Measurements from ENCODE around the gene CDC42EP1. TPM values are rescaled to one million over a fixed set of nuclear protein-coding genes. Genes with fewer than 3 reads are reported as not detected.

The CDC42EP1 gene
- total RNA-seq, 1 experiment from 2014 or later, result 62.5 TPM

DNA sequence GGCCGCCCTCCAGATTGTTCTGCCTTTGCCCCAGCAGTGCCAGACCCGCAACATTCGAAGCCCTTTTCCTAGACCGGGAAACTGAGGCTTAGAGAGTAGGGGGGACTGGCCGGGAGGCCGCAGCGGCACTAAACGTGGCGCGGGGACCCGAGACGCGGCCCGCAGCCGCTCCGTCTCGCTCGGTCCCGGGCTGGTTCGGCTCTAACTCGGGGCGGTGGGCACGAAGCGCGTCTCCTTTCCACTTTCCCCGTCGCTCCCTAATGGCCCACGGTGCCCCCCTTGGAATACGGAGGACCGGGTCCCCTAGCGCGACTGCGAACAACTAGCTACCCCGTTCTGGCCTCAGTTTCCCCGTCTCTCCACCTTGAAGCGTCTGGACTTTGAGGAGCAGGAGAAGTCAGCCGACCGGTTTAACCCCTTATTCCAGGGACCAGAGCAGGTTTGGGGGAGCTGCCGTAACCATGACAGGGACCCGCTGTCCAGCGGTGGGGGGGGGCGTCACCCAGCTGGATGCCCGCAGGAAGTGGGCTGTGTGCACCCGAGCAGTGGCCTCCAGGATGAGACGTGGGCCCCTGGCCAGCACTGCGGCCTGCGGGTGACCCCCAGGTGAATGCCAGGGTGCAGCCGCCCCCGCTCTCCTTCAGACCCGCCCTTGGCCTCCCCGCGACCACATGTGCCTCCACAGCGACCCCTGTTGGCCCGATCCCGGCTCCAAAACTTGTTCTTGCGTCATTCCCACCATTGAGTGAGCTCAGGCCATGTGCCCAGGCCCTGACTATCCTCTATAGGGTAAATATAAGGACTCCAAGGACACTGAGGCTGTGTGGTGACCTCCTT is 1.1 kb downstream of the CDC42EP1 start:
- TF ChIP-seq SIN3A (IDR thresholded peaks at IDR 0.05; ENCODE audit: borderline replicate concordance, insufficient read depth, low read depth, low read length), result 0 out of 2 replicates have a peak, but pooled peaks have one; percentile 42
- no peak for TF ChIP-seq TCF7L2 (IDR thresholded peaks at IDR 0.05; ENCODE audit: low read depth, low read length)
- 0 out of 2 replicates have a peak, but pooled peaks have one; percentile 42 for TF ChIP-seq POLR2AphosphoS5 (IDR thresholded peaks at IDR 0.05; ENCODE audit: low read depth, low read length)
- TF ChIP-seq, protein P1, sequence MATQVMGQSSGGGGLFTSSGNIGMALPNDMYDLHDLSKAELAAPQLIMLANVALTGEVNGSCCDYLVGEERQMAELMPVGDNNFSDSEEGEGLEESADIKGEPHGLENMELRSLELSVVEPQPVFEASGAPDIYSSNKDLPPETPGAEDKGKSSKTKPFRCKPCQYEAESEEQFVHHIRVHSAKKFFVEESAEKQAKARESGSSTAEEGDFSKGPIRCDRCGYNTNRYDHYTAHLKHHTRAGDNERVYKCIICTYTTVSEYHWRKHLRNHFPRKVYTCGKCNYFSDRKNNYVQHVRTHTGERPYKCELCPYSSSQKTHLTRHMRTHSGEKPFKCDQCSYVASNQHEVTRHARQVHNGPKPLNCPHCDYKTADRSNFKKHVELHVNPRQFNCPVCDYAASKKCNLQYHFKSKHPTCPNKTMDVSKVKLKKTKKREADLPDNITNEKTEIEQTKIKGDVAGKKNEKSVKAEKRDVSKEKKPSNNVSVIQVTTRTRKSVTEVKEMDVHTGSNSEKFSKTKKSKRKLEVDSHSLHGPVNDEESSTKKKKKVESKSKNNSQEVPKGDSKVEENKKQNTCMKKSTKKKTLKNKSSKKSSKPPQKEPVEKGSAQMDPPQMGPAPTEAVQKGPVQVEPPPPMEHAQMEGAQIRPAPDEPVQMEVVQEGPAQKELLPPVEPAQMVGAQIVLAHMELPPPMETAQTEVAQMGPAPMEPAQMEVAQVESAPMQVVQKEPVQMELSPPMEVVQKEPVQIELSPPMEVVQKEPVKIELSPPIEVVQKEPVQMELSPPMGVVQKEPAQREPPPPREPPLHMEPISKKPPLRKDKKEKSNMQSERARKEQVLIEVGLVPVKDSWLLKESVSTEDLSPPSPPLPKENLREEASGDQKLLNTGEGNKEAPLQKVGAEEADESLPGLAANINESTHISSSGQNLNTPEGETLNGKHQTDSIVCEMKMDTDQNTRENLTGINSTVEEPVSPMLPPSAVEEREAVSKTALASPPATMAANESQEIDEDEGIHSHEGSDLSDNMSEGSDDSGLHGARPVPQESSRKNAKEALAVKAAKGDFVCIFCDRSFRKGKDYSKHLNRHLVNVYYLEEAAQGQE (IDR thresholded peaks at IDR 0.05; ENCODE audit: insufficient read depth in 1 of 2, low read depth in 2 of 2, low read length in 1 of 2), result no peak
- TF ChIP-seq, protein P2, sequence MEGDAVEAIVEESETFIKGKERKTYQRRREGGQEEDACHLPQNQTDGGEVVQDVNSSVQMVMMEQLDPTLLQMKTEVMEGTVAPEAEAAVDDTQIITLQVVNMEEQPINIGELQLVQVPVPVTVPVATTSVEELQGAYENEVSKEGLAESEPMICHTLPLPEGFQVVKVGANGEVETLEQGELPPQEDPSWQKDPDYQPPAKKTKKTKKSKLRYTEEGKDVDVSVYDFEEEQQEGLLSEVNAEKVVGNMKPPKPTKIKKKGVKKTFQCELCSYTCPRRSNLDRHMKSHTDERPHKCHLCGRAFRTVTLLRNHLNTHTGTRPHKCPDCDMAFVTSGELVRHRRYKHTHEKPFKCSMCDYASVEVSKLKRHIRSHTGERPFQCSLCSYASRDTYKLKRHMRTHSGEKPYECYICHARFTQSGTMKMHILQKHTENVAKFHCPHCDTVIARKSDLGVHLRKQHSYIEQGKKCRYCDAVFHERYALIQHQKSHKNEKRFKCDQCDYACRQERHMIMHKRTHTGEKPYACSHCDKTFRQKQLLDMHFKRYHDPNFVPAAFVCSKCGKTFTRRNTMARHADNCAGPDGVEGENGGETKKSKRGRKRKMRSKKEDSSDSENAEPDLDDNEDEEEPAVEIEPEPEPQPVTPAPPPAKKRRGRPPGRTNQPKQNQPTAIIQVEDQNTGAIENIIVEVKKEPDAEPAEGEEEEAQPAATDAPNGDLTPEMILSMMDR (IDR thresholded peaks at IDR 0.05), result peak; percentile 86; the same call in 1 of the 2 replicates
- Histone ChIP-seq H3K27ac (ENCODE audit: low read length) (peak overlapping the region; percentile 84), H3K27me3 (ENCODE audit: control insufficient read depth, insufficient read depth, low read length) (no peaks in the 10 kb centered on the region), H3K36me3 (ENCODE audit: control insufficient read depth, insufficient read depth, low read length) (no peaks in the 10 kb centered on the region; the same call in 1 of the 2 replicates), H3K4me3 (ENCODE audit: low read depth in 2 of 2, low read length in 2 of 2) (peak overlapping the region; percentile 68 to 77), H3K4me1 (ENCODE audit: control insufficient read depth, insufficient read depth, low read length) (peaks cover 32% of the 10 kb centered on the region), H3K9me3 (ENCODE audit: control insufficient read depth, insufficient read depth, low read depth, low read length) (no peaks in the 10 kb centered on the region)
- no TSS peak for BruUV-seq (replicated peaks)
- ChIA-PET CTCF (interaction anchor here (0.5 to 1.6 kb wide), 6 partner anchors 12 to 318 kb away, joined by 3 to 14 read pairs (median 3); no protein-coding TSS in a partner anchor), POLR2A (interaction anchor here (0.8 to 1.0 kb wide), 2 partner anchors 15 kb away, joined by 3 read pairs; no protein-coding TSS in a partner anchor)
- in situ Hi-C loops (cut with HindIII; ENCODE audit: low pct_unique_long_range_greater_than_20kb, low sequenced_read_pairs) (no loop called here), intact Hi-C loops (cut with micrococcal nuclease; ENCODE audit: unreplicated experiment) (no loop called here)
- DNase-seq (ENCODE audit: low read depth, low spot score), result no peak
- peak; percentile 66 for ATAC-seq

DNA sequence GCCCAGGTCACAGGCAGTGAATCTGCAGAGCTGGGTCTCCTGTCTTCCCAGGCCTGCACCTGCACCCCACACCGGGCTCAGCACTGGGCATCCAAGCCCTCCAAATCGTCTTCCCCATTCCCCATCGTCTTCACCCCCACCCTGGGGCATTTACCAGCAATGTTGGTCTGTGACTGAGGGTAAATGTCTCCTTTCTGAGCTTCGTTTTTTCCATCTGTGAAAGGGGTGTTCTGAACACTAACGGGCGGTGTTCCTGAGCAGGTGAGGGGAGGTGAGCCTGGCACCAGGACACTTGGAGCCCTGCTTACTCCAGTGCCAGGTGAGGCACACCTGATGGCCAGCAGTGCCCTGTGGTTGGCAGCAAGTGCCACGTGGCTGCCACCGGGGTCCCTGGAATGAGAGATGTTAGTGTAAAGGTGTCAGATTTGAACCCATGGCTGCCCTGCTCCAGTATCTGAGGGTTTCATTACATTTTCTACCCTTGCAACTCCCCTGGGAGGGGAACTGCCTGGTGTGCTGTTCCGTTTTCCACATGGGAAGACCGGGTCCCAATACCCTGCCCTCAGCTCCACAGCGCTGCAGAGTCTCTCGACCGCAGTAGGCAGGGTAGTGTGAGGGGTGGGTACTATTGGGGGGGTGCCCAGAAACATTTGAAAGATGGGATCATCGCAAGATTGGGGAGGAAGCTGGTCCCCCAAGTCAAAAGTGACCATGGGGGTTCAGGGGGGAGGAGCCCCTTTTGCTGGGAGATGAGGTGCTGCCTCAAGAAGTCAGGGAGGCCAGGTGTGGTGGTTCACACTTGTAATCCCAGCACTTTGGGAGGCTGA is 2.0 kb downstream of the CDC42EP1 start:
- no peaks in the 10 kb centered on the region for H3K27me3 ChIP-seq (ENCODE audit: control insufficient read depth, insufficient read depth, low read length)
- in situ Hi-C loops (cut with HindIII; ENCODE audit: low pct_unique_long_range_greater_than_20kb, low sequenced_read_pairs), result no loop called here
- TF ChIP-seq, protein P1 (IDR thresholded peaks at IDR 0.05; ENCODE audit: insufficient read depth in 1 of 2, low read depth in 2 of 2, low read length in 1 of 2), result no peak
- 0 out of 2 replicates have a peak, but pooled peaks have one; percentile 2 for TF ChIP-seq POLR2AphosphoS5 (IDR thresholded peaks at IDR 0.05; ENCODE audit: low read depth, low read length)
- no peak for TF ChIP-seq TCF7L2 (IDR thresholded peaks at IDR 0.05; ENCODE audit: low read depth, low read length)
- TF ChIP-seq, protein P2 (IDR thresholded peaks at IDR 0.05), result peak; percentile 47

More for the DNA sequence above, 2.0 kb downstream of the CDC42EP1 start:
- intact Hi-C loops (cut with micrococcal nuclease; ENCODE audit: unreplicated experiment), result no loop called here
- Histone ChIP-seq H3K36me3 (ENCODE audit: control insufficient read depth, insufficient read depth, low read length) (no peaks in the 10 kb centered on the region; the same call in 1 of the 2 replicates), H3K4me3 (ENCODE audit: low read depth in 2 of 2, low read length in 2 of 2) (peak overlapping the region; percentile 68 to 77), H3K4me1 (ENCODE audit: control insufficient read depth, insufficient read depth, low read length) (peaks cover 34% of the 10 kb centered on the region), H3K9me3 (ENCODE audit: control insufficient read depth, insufficient read depth, low read depth, low read length) (no peaks in the 10 kb centered on the region), H3K27ac (ENCODE audit: low read length) (peak overlapping the region; percentile 84)
- ATAC-seq (no peak), DNase-seq (ENCODE audit: low read depth, low spot score) (no peak)
- ChIA-PET POLR2A (interaction anchor here (0.8 to 1.0 kb wide), 2 partner anchors 15 to 16 kb away, joined by 3 read pairs; no protein-coding TSS in a partner anchor), CTCF (interaction anchor here (0.6 to 1.6 kb wide), 5 partner anchors 13 to 518 kb away, joined by 3 to 14 read pairs (median 3); no protein-coding TSS in a partner anchor)
- no TSS peak for BruUV-seq (replicated peaks)
